H1 (cell line): ENCODE results near the gene MSI2. TPM values are rescaled to one million over a fixed set of nuclear protein-coding genes. Genes with fewer than 3 reads are reported as not detected.

Experiments
- CTCF ChIA-PET: fragments of 300-600 bp; sonication (Branson Sonifier 250); formaldehyde crosslinking; loops from one replicate; lab custom pipeline; 2021; ENCODE audit not compliant: partially characterized antibody; lab: Charles Lee
- POLR2A ChIA-PET: fragments of 300-600 bp; sonication (Branson Sonifier 250); formaldehyde crosslinking; loops from one replicate; lab custom pipeline; 2021; ENCODE audit warnings: inconsistent platforms; ENCODE audit not compliant: partially characterized antibody; lab: Charles Lee
- DNase-seq, 2 experiments: peaks; one replicate each; pipeline versions ENCODE4 v3.0.0 to v3.0.0-alpha.2; 2010 to 2022; ENCODE audit warnings: low spot score in 2 of 2, low read depth in 1 of 2, mixed read lengths in 1 of 2
- FAIRE-seq: peaks from 2 replicates; lab custom pipeline; 2011; peaks lifted over from hg19 to GRCh38; lab: Jason Lieb, UNC
- H2AFZ ChIP-seq: 2 replicates; pipeline ENCODE4 v1.8.1; 2012; ENCODE audit warnings: low read length, inconsistent platforms
- H2AK5ac ChIP-seq: 2 replicates; pipeline ENCODE4 v1.6.1; 2013; ENCODE audit warnings: low read depth, low read length
- H2BK120ac ChIP-seq: replicated peaks from 2 replicates; pipeline ENCODE3; 2013; ENCODE audit warnings: low read depth, low read length, inconsistent platforms
- H2BK12ac ChIP-seq: 2 replicates; pipeline ENCODE4 v1.6.1; 2013; ENCODE audit warnings: low read depth, low read length
- H2BK15ac ChIP-seq: 2 replicates; pipeline ENCODE4 v1.6.1; 2013; ENCODE audit warnings: low read length
- H2BK20ac ChIP-seq: 2 replicates; pipeline ENCODE4 v1.6.1; 2013; ENCODE audit warnings: low read length
- H2BK5ac ChIP-seq: 2 replicates; pipeline ENCODE4 v1.6.1; 2013; ENCODE audit warnings: low read depth, low read length
- H3K14ac ChIP-seq: 2 replicates; pipeline ENCODE4 v1.6.1; 2013; ENCODE audit warnings: inconsistent platforms; ENCODE audit not compliant: insufficient read length
- H3K18ac ChIP-seq: 2 replicates; pipeline ENCODE4 v1.6.1; 2013; ENCODE audit warnings: low read length; ENCODE audit errors: extremely low read depth
- H3K23ac ChIP-seq: 2 replicates; pipeline ENCODE4 v1.6.1; 2013; ENCODE audit warnings: inconsistent platforms; ENCODE audit not compliant: insufficient read length
- H3K23me2 ChIP-seq: 2 replicates; pipeline ENCODE4 v1.6.1; 2013; ENCODE audit warnings: low read depth, low read length
- H3K27ac ChIP-seq: 2 replicates; pipeline ENCODE4 v1.6.1; 2011; ENCODE audit warnings: low read depth, low read length, inconsistent platforms
- H3K27me3 ChIP-seq, 4 experiments: replicated peaks in 1 of 4; 1 replicate in 1 of 4; 2 replicates in 3 of 4; pipeline versions ENCODE4 v1.6.1 to v1.8.1; 2011 to 2013; ENCODE audit warnings: low read length in 3 of 4, mild to moderate bottlenecking in 3 of 4, inconsistent platforms in 2 of 4, mixed read lengths in 2 of 4, moderate library complexity in 1 of 4; ENCODE audit not compliant: control insufficient read depth in 3 of 4, insufficient read depth in 3 of 4; ENCODE audit errors: extremely low read depth in 1 of 4
- H3K36me3 ChIP-seq, 4 experiments: 2 replicates each; pipeline versions ENCODE4 v1.6.1 to v1.8.1; 2011 to 2013; ENCODE audit warnings: mild to moderate bottlenecking in 4 of 4, low read length in 3 of 4, moderate library complexity in 2 of 4, control low read depth in 1 of 4, inconsistent platforms in 1 of 4; ENCODE audit not compliant: insufficient read depth in 4 of 4, control insufficient read depth in 2 of 4
- H3K4ac ChIP-seq: replicated peaks from 2 replicates; pipeline ENCODE3; 2013; ENCODE audit warnings: low read length, low read depth, mixed read lengths, inconsistent platforms; ENCODE audit not compliant: insufficient read length
- H3K4me1 ChIP-seq, 4 experiments: replicated peaks in 1 of 4; 1 replicate in 1 of 4; 2 replicates in 3 of 4; pipeline versions ENCODE4 v1.6.1 to v1.8.1; 2011 to 2013; ENCODE audit warnings: low read length in 3 of 4, inconsistent platforms in 2 of 4, mixed read lengths in 1 of 4; ENCODE audit not compliant: insufficient read depth in 4 of 4, control insufficient read depth in 3 of 4
- H3K4me2 ChIP-seq, 2 experiments: 2 replicates each; pipeline versions ENCODE4 v1.6.1 to v1.8.1; 2011 to 2013; ENCODE audit warnings: low read depth in 2 of 2, low read length in 2 of 2, control low read depth in 1 of 2, inconsistent platforms in 1 of 2, mild to moderate bottlenecking in 1 of 2; ENCODE audit not compliant: insufficient read depth in 1 of 2
- H3K4me3 ChIP-seq, 4 experiments: fragments of 200-600, 300-600 bp in 1 of 4; sonication (generic), shearing (Covaris generic), sonication (Bioruptor Twin) in 1 of 4; 2 replicates each; pipeline versions ENCODE4 v1.5.1 to v1.8.1; 2011 to 2016; ENCODE audit warnings: low read length in 4 of 4, low read depth in 3 of 4, control low read depth in 2 of 4, inconsistent platforms in 2 of 4, mild to moderate bottlenecking in 2 of 4, mixed read lengths in 1 of 4, moderate library complexity in 1 of 4; ENCODE audit not compliant: insufficient read depth in 2 of 4; ENCODE audit errors: extremely low read depth in 1 of 4
- H3K56ac ChIP-seq: replicated peaks from 2 replicates; pipeline ENCODE3; 2013; ENCODE audit warnings: low read depth, mild to moderate bottlenecking, mixed read lengths, low read length, inconsistent platforms; ENCODE audit not compliant: insufficient read length
- H3K79me1 ChIP-seq: 2 replicates; pipeline ENCODE4 v1.6.1; 2013; ENCODE audit warnings: low read depth, low read length, control low read depth
- H3K79me2 ChIP-seq, 2 experiments: 2 replicates each; pipeline versions ENCODE4 v1.6.1 to v1.8.1; 2012 to 2013; ENCODE audit warnings: low read length in 2 of 2, mild to moderate bottlenecking in 2 of 2, inconsistent platforms in 1 of 2; ENCODE audit not compliant: insufficient read depth in 2 of 2, control insufficient read depth in 1 of 2
- H3K9ac ChIP-seq, 4 experiments: replicated peaks in 1 of 4; 1 replicate in 1 of 4; 2 replicates in 3 of 4; pipeline versions ENCODE4 v1.6.1 to v1.8.1; 2011 to 2013; ENCODE audit warnings: low read depth in 3 of 4, low read length in 3 of 4, control low read depth in 2 of 4, mild to moderate bottlenecking in 2 of 4, moderate library complexity in 2 of 4, inconsistent platforms in 1 of 4; ENCODE audit errors: extremely low read depth in 1 of 4
- H3K9me3 ChIP-seq, 2 experiments: 2 replicates each; pipeline versions ENCODE4 v1.6.1 to v1.8.1; 2012 to 2013; ENCODE audit warnings: mild to moderate bottlenecking in 2 of 2, moderate library complexity in 2 of 2, control low read depth in 1 of 2, inconsistent platforms in 1 of 2, low read depth in 1 of 2, low read length in 1 of 2, mixed read lengths in 1 of 2; ENCODE audit not compliant: insufficient read depth in 2 of 2
- H4K20me1 ChIP-seq, 2 experiments: replicated peaks in 1 of 2; 2 replicates each; pipeline versions ENCODE3 to v1.8.1; 2011 to 2013; ENCODE audit warnings: inconsistent platforms in 2 of 2, low read length in 2 of 2, mild to moderate bottlenecking in 1 of 2; ENCODE audit not compliant: insufficient read depth in 2 of 2, control insufficient read depth in 1 of 2
- H4K5ac ChIP-seq: 2 replicates; pipeline ENCODE4 v1.6.1; 2013; ENCODE audit warnings: low read length, low read depth, mixed read lengths, inconsistent platforms; ENCODE audit not compliant: insufficient read length
- H4K8ac ChIP-seq: 2 replicates; pipeline ENCODE4 v1.8.0; 2013; ENCODE audit warnings: mild to moderate bottlenecking, moderate library complexity, low read length, inconsistent platforms; ENCODE audit not compliant: insufficient read depth; ENCODE audit errors: extremely low read depth
- H4K91ac ChIP-seq: replicated peaks from 2 replicates; pipeline ENCODE3; 2013; ENCODE audit warnings: low read length, mixed read lengths, inconsistent platforms; ENCODE audit not compliant: insufficient read length
- CHD1 ChIP-seq: IDR thresholded peaks from 2 replicates; pipeline ENCODE4 v1.6.1; 2012; ENCODE audit warnings: low read depth, low read length, improper control_type of control experiment
- EP300 ChIP-seq, 2 experiments: IDR thresholded peaks; 1 replicate in 1 of 2; 2 replicates in 1 of 2; pipeline ENCODE4 v1.6.1; 2011 to 2012; ENCODE audit warnings: low read depth in 2 of 2, low read length in 2 of 2, mild to moderate bottlenecking in 2 of 2, borderline replicate concordance in 1 of 2, inconsistent platforms in 1 of 2, moderate library complexity in 1 of 2
- JUN ChIP-seq: IDR thresholded peaks from 2 replicates; pipeline ENCODE4 v1.6.1; 2011; ENCODE audit warnings: low read depth, mild to moderate bottlenecking, improper control_type of control experiment, low read length
- KDM1A ChIP-seq: fragments of 200-600, 300-600 bp; sonication (generic); IDR thresholded peaks from 2 replicates; pipeline ENCODE4 v1.7.1; 2016; ENCODE audit warnings: mild to moderate bottlenecking, low read length, borderline replicate concordance
- MAFK ChIP-seq: IDR thresholded peaks from 2 replicates; pipeline ENCODE4 v1.6.1; 2012; ENCODE audit warnings: low read depth, mild to moderate bottlenecking, improper control_type of control experiment, low read length
- NANOG ChIP-seq: IDR thresholded peaks from 2 replicates; pipeline ENCODE4 v1.6.1; 2011; ENCODE audit warnings: low read length, low read depth, mild to moderate bottlenecking, inconsistent platforms; ENCODE audit not compliant: insufficient read depth, poor library complexity, severe bottlenecking
- SIN3A ChIP-seq, 2 experiments: IDR thresholded peaks in 1 of 2; conservative IDR thresholded peaks in 1 of 2; 2 replicates each; pipeline ENCODE4 v1.6.1; 2011 to 2012; ENCODE audit warnings: low read length in 2 of 2, improper control_type of control experiment in 1 of 2, low read depth in 1 of 2, mild to moderate bottlenecking in 1 of 2
- SUZ12 ChIP-seq: fragments of 200-600 bp; sonication (generic); IDR thresholded peaks from 2 replicates; pipeline ENCODE4 v1.6.1; 2012; ENCODE audit warnings: mild to moderate bottlenecking, inconsistent platforms, low read length, moderate library complexity, mixed read lengths
- TBP ChIP-seq: IDR thresholded peaks from 2 replicates; pipeline ENCODE4 v1.6.1; 2011; ENCODE audit warnings: low read depth, low read length, improper control_type of control experiment
- YY1 ChIP-seq: IDR thresholded peaks from 2 replicates; pipeline ENCODE4 v1.6.1; 2011; ENCODE audit warnings: low read depth, mild to moderate bottlenecking, low read length
- WGBS, 2 experiments: shearing (Covaris generic) in 1 of 2; methylation state at CpG; one replicate each; pipeline versions ENCODE4 v1.1.6 to v1.1.7; 2013 to 2015; ENCODE audit warnings: low lambda C conversion rate in 2 of 2, mixed read lengths in 2 of 2, inconsistent platforms in 1 of 2, low coverage in 1 of 2, missing lambda C conversion rate in 1 of 2; ENCODE audit not compliant: insufficient replicate concordance in 2 of 2, insufficient coverage in 1 of 2, insufficient read length in 1 of 2; ENCODE audit errors: extremely low coverage in 1 of 2, missing lambda C conversion rate in 1 of 2; 5-methylcytosine and 5-hydroxymethylcytosine counted together
- polyA plus RNA-seq, 7 experiments: library from polyadenylated mRNA; depleted of rRNA in 3 of 7; stranded (reverse) in 5 of 7; unstranded in 2 of 7; fragments of >200 nt in 5 of 7; fragments of 200-250 nt in 2 of 7; gene quantifications; 1 replicate in 5 of 7; 2 replicates in 1 of 7; 4 replicates in 1 of 7; pipeline versions ENCODE4 v1.2.1 to v1.2.3, GENCODE V29; 2011 to 2013; ENCODE audit warnings: missing spikeins in 2 of 7, mixed read lengths in 2 of 7
- total RNA-seq: library from RNA; stranded (reverse); fragmentation: NEBNext Ultra II Directional; extraction: Animal tissue kit (Norgen Biotek cat#: 25700); gene quantifications from 2 replicates; pipeline ENCODE4 v1.2.1, GENCODE V29; 2021

The MSI2 gene
- total and polyA plus RNA-seq, 2 of the 8 experiments (the other 6 are each of a cell fraction or from before 2014, with no cell fraction given), result 36.7 to 80.6 TPM

GRCh38 chr17:57340160-57340981, 84.0 kb downstream of the MSI2 start:
- Histone ChIP-seq H4K5ac (no peak overlapping the region), H2BK120ac (no peak overlapping the region), H3K27me3 (no peaks in the 10 kb centered on the region), H3K14ac (no peak overlapping the region), H3K27ac (no peak overlapping the region), H3K79me1 (peaks cover 12% of the 10 kb centered on the region; the same call in 1 of the 2 replicates), H3K18ac (no peak overlapping the region), H3K4me3 (no peak overlapping the region), H3K4me1 (peaks cover 12 to 33% (median 22%) of the 10 kb centered on the region in 4 experiments), H2AK5ac (no peak overlapping the region), H4K91ac (no peak overlapping the region), H3K4ac (no peak overlapping the region), H3K9ac (no peak overlapping the region), H3K23ac (no peak overlapping the region), H3K9me3 (no peaks in the 10 kb centered on the region; a peak in 2 of 4 replicates), H2BK20ac (0 out of 2 replicates have a peak overlapping the region, but pooled peaks have one; percentile 16), H4K8ac (no peak overlapping the region), H2BK12ac (no peak overlapping the region), H3K23me2 (no peaks in the 10 kb centered on the region), H3K36me3 (no peaks in the 10 kb centered on the region; a peak in 1 of 8 replicates), H3K56ac (no peak overlapping the region), H3K79me2 (peaks cover 0 to 53% of the 10 kb centered on the region in 2 experiments; a peak in 3 of 4 replicates), H3K4me2 (peak overlapping the region in 1 of 2 experiments; percentile 28; a peak in 2 of 4 replicates), H2BK15ac (no peak overlapping the region), H2BK5ac (no peak overlapping the region), H4K20me1 (peaks cover 0 to 9% of the 10 kb centered on the region in 2 experiments), H2AFZ (no peak overlapping the region)
- DNase-seq (no peak), FAIRE-seq (no peak)
- ChIA-PET POLR2A (no interaction called here), CTCF (interaction anchor here (1.1 to 2.4 kb wide), 3 partner anchors 21 to 171 kb away, joined by 3 to 8 read pairs (median 3); no protein-coding TSS in a partner anchor)
- 92% methylated on average over 8 of the region's 8 CpGs; no CpG with 5 or more reads in 1 of the 2 experiments for WGBS, 2 experiments
- TF ChIP-seq EP300 (IDR thresholded peaks at IDR 0.05; ENCODE audit: borderline replicate concordance in 1 of 2, low read depth in 2 of 2, low read length in 2 of 2), result no peak
- no peak for TF ChIP-seq CHD1
- TF ChIP-seq YY1, result no peak
- TF ChIP-seq SUZ12, result no peak
- no peak for TF ChIP-seq MAFK
- no peak for TF ChIP-seq KDM1A
- no peak for TF ChIP-seq TBP
- no peak for TF ChIP-seq JUN
- no peak for TF ChIP-seq NANOG
- TF ChIP-seq SIN3A (conservative IDR thresholded peaks at IDR 0.05 in 1 of 2, IDR thresholded peaks at IDR 0.05 in 1 of 2; ENCODE audit: low read depth in 1 of 2, low read length in 2 of 2), result no peak
